HEK293 (cell line): Measurements from ENCODE around the gene MOK.

ENCODE experiments used
- CTCF ChIP-seq: fragments of 450-650 bp; formaldehyde crosslinking; IDR thresholded peaks from 2 replicates; pipeline ENCODE4 v1.5.1; 2016; ENCODE audit warnings: missing biosample characterization, missing genetic modification characterization
- SP2 ChIP-seq: fragments of 450-650 bp; formaldehyde crosslinking; IDR thresholded peaks from 2 replicates; pipeline ENCODE4 v1.5.1; 2016; ENCODE audit warnings: missing biosample characterization, missing genetic modification characterization
- YY2 ChIP-seq: fragments of 450-650 bp; formaldehyde crosslinking; IDR thresholded peaks from 2 replicates; pipeline ENCODE4 v1.5.1; 2016; ENCODE audit warnings: missing biosample characterization, missing genetic modification characterization
- ZBTB11 ChIP-seq: fragments of 450-650 bp; formaldehyde crosslinking; conservative IDR thresholded peaks from 2 replicates; pipeline ENCODE4 v1.5.1; 2016; ENCODE audit warnings: low read depth, missing biosample characterization, missing genetic modification characterization
- ZNF23 ChIP-seq: fragments of 450-650 bp; formaldehyde crosslinking; IDR thresholded peaks from 2 replicates; pipeline ENCODE4 v1.5.1; 2016; ENCODE audit warnings: missing biosample characterization, missing genetic modification characterization, borderline replicate concordance
- ZNF654 ChIP-seq: fragments of 450-650 bp; formaldehyde crosslinking; IDR thresholded peaks from 2 replicates; pipeline ENCODE4 v1.5.1; 2016; ENCODE audit warnings: low read depth, missing biosample characterization, missing genetic modification characterization
- ZNF76 ChIP-seq: fragments of 450-650 bp; formaldehyde crosslinking; IDR thresholded peaks from 2 replicates; pipeline ENCODE4; 2016; ENCODE audit warnings: low read depth, missing biosample characterization, missing genetic modification characterization, borderline replicate concordance

DNA sequence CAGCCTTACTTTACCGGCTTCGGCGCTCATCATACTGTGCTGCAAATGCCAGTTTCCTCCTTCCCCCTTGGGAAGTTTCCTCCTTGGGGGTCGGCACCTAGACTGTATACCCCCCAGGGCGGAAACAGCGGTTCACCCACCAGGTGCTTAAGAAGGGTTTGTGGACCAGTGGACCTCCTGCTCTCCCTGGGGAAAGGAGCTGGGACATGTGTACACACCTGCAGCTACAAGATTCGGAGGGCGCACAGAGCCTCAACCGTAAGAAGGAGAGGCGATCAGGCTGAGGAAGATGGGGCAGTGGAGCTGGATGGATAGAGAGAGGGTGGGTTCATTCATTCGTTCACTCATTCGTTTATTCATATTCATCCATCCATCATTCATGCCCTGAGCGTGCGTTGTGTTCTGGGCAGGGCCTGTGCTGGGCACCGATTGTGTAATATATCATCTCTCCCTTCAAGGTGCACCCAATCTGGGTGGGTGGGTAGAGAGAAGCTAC is 13.9 kb upstream of the MOK start:
- TF ChIP-seq ZBTB11 (tag by site-specific recombination) (no peak), CTCF (no peak), ZNF23 (tag by site-specific recombination) (no peak), SP2 (tag by site-specific recombination) (no peak), ZNF76 (tag by site-specific recombination) (no peak), ZNF654 (no peak), YY2 (tag by site-specific recombination) (no peak)
